Gastrocnemius medialis (tissue), 4 donors: ENCODE measurements around the gene MCRIP2. TPM values are rescaled to one million over a fixed set of nuclear protein-coding genes. Genes with fewer than 3 reads are reported as not detected.

Experiments used
- ATAC-seq, 2 donors: fragments of 150-250 bp; one replicate each; pipeline ENCODE4 v1.9.1; 2016
- DNase-seq, 2 donors: peaks; one replicate each; pipeline ENCODE4 v3.0.0-alpha.2; 2019
- H3K27ac ChIP-seq, 4 donors: fragments of 200-600 bp; sonication (generic); 1 replicate in 1 of 4; 2 replicates in 3 of 4; pipeline ENCODE4 v1.5.1; 2016 to 2018; ENCODE audit warnings: mild to moderate bottlenecking in 2 of 4, moderate library complexity in 1 of 4
- H3K27me3 ChIP-seq, 3 donors: fragments of 200-600 bp; sonication (generic) in 2 of 3; 1 replicate in 1 of 3; 2 replicates in 2 of 3; pipeline versions ENCODE4 v1.5.1 to v1.6.0; 2016 to 2019; ENCODE audit warnings: mild to moderate bottlenecking in 1 of 3, moderate library complexity in 1 of 3
- H3K36me3 ChIP-seq, 2 donors: fragments of 200-600 bp; sonication (generic) in 1 of 2; one replicate each; pipeline ENCODE4 v1.5.1; 2017 to 2018
- H3K4me1 ChIP-seq, 2 donors: fragments of 200-600 bp; sonication (generic) in 1 of 2; one replicate each; pipeline ENCODE4 v1.5.1; 2016 to 2017; ENCODE audit warnings: mild to moderate bottlenecking in 2 of 2
- H3K4me3 ChIP-seq, 4 donors: fragments of 200-600 bp; sonication (generic) in 3 of 4; 1 replicate in 1 of 4; 2 replicates in 3 of 4; pipeline ENCODE4 v1.5.1; 2016 to 2019; ENCODE audit warnings: mild to moderate bottlenecking in 2 of 4
- H3K9me3 ChIP-seq, 3 donors: fragments of 200-600 bp; sonication (generic) in 2 of 3; 1 replicate in 1 of 3; 2 replicates in 2 of 3; pipeline ENCODE4 v1.5.1; 2016 to 2019
- POLR2A ChIP-seq, 2 donors: fragments of 450-650 bp; IDR thresholded peaks; one replicate each; pipeline ENCODE4 v1.6.1; 2017; ENCODE audit warnings: antibody characterized with exemption in 2 of 2, mild to moderate bottlenecking in 2 of 2, moderate library complexity in 2 of 2
- in situ Hi-C, 4 donors: fragments of 200-750 bp; cut with MboI; loops; one replicate each; pipeline versions ENCODE4 v1.15.0 to v1.8.0; 2017; ENCODE audit warnings: low sequenced_read_pairs in 4 of 4
- intact Hi-C: fragments of 100-400 bp; cut with DNase I; formaldehyde crosslinking; loops from one replicate; pipeline ENCODE4 v1.15.1; 2023; ENCODE audit warnings: low total_unique reads
- total RNA-seq, 4 donors: library from RNA; depleted of rRNA; stranded (reverse); fragments of >200 nt; gene quantifications; one replicate each; pipeline versions ENCODE4 v1.1.0 to v1.2.3, GENCODE V29; 2016
- TF ChIP-seq, protein P1 (sequence below), 5 experiments: fragments of 450-650 bp in 3 of 5; fragments of 200-600 bp in 2 of 5; sonication (generic) in 2 of 5; IDR thresholded peaks in 4 of 5; conservative IDR thresholded peaks in 1 of 5; 1 replicate in 4 of 5; 2 replicates in 1 of 5; pipeline ENCODE4 v1.5.1; 2016 to 2019; ENCODE audit warnings: antibody characterized with exemption in 5 of 5, mild to moderate bottlenecking in 3 of 5, moderate library complexity in 3 of 5

The MCRIP2 gene
- total RNA-seq, 4 donors from 2014 or later: 59.6 to 155 (median 114) TPM

DNA sequence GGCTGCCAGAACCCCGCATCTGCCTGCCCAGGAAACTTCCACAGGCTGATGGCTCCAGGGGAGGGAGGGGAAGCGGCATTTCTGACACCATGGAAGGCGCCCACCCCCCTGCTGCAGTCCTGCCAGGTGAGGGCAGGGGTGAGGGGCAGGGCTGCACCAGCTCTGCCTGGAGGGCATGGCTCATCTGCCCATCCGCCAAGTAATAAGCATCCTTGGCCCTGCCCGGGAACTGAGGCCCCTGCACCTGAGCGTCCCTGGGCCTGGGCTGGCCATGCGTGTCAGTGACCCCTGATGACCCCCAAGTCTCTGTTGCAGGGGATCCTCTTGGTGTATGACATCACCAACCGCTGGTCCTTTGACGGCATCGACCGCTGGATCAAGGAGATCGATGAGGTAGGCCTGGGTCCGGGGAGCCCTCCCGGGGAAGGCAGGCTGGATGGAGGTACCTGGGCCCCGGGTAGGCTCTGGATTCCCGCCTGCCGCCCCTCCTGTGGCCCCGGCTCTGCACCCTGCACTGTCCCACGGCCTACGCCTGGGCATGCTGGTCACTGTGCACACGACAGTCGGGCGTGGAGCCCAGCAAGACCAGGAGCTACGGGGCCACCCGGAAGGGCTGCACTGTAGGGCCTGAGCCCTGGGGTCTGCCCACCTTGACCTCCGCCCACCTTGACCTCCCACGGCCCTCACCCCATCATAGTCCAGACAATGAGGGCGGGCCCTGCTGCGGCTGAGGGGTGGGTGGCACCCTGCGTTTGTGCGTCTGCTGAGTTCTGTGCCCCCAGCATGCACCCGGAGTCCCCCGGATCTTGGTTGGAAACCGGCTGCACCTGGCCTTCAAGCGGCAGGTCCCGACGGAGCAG lies 16.3 kb upstream of the MCRIP2 start:
- intact Hi-C loops (no loop called here), in situ Hi-C loops (no loop called here)
- Histone ChIP-seq H3K27ac (no peak overlapping the region), H3K27me3 (no peaks in the 10 kb centered on the region), H3K36me3 (peaks cover 0 to 11% of the 10 kb centered on the region in 2 donors), H3K4me3 (no peak overlapping the region), H3K9me3 (no peaks in the 10 kb centered on the region), H3K4me1 (peaks cover 6 to 11% of the 10 kb centered on the region in 2 donors)
- DNase-seq (no peak), ATAC-seq (no peak)
- TF ChIP-seq POLR2A (IDR thresholded peaks at IDR 0.05): no peak
- TF ChIP-seq, protein P1, sequence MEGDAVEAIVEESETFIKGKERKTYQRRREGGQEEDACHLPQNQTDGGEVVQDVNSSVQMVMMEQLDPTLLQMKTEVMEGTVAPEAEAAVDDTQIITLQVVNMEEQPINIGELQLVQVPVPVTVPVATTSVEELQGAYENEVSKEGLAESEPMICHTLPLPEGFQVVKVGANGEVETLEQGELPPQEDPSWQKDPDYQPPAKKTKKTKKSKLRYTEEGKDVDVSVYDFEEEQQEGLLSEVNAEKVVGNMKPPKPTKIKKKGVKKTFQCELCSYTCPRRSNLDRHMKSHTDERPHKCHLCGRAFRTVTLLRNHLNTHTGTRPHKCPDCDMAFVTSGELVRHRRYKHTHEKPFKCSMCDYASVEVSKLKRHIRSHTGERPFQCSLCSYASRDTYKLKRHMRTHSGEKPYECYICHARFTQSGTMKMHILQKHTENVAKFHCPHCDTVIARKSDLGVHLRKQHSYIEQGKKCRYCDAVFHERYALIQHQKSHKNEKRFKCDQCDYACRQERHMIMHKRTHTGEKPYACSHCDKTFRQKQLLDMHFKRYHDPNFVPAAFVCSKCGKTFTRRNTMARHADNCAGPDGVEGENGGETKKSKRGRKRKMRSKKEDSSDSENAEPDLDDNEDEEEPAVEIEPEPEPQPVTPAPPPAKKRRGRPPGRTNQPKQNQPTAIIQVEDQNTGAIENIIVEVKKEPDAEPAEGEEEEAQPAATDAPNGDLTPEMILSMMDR (IDR thresholded peaks at IDR 0.05 in 4 of 5, conservative IDR thresholded peaks at IDR 0.05 in 1 of 5): no peak

DNA sequence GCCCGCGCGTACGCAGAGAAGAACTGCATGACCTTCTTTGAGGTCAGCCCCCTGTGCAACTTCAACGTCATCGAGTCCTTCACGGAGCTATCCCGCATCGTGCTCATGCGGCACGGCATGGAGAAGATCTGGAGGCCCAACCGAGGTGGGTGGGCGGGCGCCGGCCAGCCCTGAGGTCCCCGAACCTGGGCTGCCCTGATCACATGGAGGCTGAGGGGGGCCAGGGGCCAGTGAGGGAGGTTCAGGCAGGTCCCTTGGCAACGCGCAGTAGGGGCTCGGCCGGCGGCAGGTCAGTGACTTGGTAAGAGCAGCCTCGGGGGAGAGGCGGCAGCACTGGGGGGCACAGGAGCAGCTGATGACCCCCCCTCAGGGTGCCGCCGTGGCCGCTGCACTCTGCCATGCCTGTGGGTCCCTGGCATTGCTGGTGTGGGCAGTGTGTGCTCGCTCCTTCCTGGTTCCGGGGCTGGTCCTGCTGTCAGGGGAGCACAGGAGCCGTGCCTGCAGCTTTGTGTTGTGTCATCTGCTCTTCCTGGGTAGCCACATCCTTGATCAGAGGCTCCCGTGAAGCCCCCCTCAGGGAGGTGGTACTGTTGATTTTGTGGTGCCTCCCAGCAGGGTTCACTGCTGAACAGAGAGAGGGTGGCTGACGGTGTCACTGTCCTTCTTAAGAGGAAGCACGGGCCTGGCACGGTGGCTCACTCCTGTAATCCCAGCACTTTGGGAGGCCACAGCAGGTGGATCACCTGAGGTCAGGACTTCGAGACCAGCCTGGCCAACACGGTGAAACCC lies 15.5 kb upstream of the MCRIP2 start:
- peaks cover 11% of the 10 kb centered on the region in 2 donors for H3K4me1 ChIP-seq
- H3K9me3 ChIP-seq: no peaks in the 10 kb centered on the region
- DNase-seq (no peak), ATAC-seq (no peak)
- H3K36me3 ChIP-seq: peaks cover 0 to 11% of the 10 kb centered on the region in 2 donors
- TF ChIP-seq, protein P1 (IDR thresholded peaks at IDR 0.05 in 4 of 5, conservative IDR thresholded peaks at IDR 0.05 in 1 of 5): no peak
- no peak for TF ChIP-seq POLR2A (IDR thresholded peaks at IDR 0.05)
- in situ Hi-C loops (no loop called here), intact Hi-C loops (no loop called here)
- H3K27ac ChIP-seq: no peak overlapping the region
- H3K4me3 ChIP-seq: no peak overlapping the region
- H3K27me3 ChIP-seq: no peaks in the 10 kb centered on the region

GRCh38 chr16:626787-627453 lies 14.7 kb upstream of the MCRIP2 start:
- Histone ChIP-seq H3K27ac (peak overlapping the region in 1 of 4 donors; percentile 24), H3K4me3 (no peak overlapping the region), H3K36me3 (peaks cover 0 to 11% of the 10 kb centered on the region in 2 donors), H3K27me3 (no peaks in the 10 kb centered on the region), H3K4me1 (peaks cover 11 to 12% of the 10 kb centered on the region in 2 donors), H3K9me3 (no peaks in the 10 kb centered on the region)
- ATAC-seq (peak; percentile 42 to 56), DNase-seq (peak in 1 of 2 donors; percentile 68)
- TF ChIP-seq, protein P1 (IDR thresholded peaks at IDR 0.05 in 4 of 5, conservative IDR thresholded peaks at IDR 0.05 in 1 of 5): no peak
- TF ChIP-seq POLR2A (IDR thresholded peaks at IDR 0.05): no peak
- in situ Hi-C loops (no loop called here), intact Hi-C loops (no loop called here)

DNA sequence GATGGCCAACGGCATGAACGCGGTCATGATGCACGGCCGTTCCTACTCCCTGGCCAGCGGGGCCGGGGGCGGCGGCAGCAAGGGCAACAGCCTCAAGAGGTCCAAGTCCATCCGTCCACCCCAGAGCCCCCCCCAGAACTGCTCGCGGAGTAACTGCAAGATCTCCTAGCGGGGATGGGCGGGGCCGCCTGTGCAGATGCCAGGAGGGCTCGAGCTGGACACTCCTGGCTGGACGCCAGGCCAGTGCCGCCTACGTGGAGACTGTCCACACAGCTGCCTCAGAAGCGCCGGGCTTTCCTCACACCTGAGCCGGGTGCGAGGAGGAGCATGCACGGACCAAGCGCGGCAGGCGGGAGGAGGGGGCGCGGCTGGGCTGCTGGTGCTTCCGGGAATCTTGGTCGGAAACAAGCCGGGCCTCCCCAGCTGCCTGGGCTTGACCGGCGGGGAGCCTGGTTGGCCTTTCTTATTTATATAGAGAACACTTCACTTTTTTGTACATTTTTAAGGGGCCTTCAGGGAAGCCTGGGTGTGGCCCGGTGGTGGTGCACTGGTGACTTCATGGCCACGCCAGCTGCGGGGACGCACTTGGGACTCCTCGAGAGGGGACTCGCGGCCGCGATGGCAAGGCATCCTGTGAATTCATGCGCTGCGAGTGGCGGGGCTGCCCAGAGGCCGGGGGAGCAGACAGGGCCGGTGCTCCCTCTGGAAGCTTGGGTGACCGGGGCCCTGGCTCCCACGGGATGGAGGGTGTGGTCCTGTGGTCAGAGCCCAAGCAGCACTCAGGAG lies 14.0 kb upstream of the MCRIP2 start:
- H3K4me3 ChIP-seq: no peak overlapping the region
- no peaks in the 10 kb centered on the region for H3K9me3 ChIP-seq
- ATAC-seq (peak; percentile 23 to 56), DNase-seq (peak in 1 of 2 donors; percentile 79)
- intact Hi-C loops: no loop called here
- TF ChIP-seq, protein P1 (IDR thresholded peaks at IDR 0.05 in 4 of 5, conservative IDR thresholded peaks at IDR 0.05 in 1 of 5): no peak
- TF ChIP-seq POLR2A (IDR thresholded peaks at IDR 0.05): no peak
- H3K27me3 ChIP-seq: no peaks in the 10 kb centered on the region
- in situ Hi-C loops: no loop called here
- peak overlapping the region in 2 of 4 donors; percentile 24 to 41 for H3K27ac ChIP-seq
- peaks cover 0 to 11% of the 10 kb centered on the region in 2 donors for H3K36me3 ChIP-seq
- peaks cover 11 to 12% of the 10 kb centered on the region in 2 donors for H3K4me1 ChIP-seq
